ENCODE measurements around the gene CLDN5.

CLDN5 gene

DNA sequence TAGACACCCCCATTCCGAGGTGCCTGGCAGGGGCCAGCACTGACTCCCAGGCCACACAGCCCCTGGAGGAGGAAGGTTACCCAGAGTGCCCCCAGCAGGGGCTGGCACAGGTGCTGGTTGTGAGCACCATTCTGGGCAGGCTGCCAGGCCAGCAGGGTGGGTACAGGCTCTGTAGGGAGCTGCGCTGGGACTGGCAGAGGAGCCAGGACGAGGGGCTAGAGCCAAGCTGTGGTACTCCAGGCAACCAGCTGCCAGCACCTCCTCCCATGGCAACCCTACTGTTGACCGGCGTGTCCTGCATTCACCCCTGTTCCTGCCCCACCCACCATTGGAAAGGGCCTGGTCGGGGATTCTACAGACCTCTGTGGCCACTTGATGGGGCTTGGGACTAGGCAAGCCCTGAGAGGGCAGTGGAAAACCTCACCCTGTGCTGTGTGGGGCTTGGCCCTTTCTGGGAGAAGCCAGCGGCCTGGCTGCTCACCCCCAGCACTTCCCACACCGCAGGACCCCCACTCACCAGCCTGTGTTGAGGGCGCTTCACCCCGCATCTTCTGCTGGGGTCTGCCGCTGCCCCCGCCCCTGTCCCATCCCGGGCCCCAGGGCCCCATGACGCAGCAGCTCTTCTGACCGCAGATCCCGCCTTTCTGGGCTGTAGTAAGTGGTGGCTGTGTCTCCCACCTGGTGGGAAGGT, 1.9 kb downstream of the CLDN5 start:
- DNase-seq (ENCODE audit: low read depth) = no peak

DNA sequence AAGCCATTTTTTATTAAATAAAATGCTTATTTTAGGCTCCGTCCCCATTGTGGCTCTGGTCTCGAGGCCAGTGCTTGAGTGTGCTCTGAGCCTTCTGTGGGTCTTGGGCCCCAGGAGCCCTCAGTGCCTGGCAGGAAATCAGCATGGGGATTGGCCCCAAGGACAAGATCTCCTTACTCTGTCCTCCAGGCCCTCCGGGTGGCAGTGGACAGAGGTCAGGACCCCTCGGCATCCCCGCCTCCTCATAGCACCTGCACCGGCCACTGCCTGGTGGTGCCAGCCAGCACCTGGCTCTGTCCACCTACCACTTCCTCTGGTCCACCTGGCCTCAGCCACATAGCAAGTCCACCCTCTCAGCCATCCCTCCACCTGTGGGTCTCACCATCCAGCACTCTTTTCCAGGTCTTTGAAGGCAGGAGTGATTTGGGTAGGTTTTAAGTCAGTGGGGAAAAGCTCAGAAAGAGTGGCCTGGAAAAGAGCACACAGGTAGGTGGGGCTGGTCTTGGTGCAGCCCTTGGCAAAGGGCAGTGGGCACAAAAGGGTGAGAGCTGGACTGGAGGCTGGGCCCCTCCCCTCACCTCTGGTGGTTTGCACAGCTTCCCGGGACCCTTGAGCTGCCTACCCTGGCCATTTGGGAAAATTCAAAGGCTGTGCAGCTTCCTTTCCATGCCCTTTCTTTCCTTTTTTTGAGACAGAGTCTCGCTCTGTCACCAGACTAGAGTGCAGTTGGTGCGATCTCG, 3.5 kb downstream of the CLDN5 start:
- no peak for DNase-seq (ENCODE audit: low read depth)

DNA sequence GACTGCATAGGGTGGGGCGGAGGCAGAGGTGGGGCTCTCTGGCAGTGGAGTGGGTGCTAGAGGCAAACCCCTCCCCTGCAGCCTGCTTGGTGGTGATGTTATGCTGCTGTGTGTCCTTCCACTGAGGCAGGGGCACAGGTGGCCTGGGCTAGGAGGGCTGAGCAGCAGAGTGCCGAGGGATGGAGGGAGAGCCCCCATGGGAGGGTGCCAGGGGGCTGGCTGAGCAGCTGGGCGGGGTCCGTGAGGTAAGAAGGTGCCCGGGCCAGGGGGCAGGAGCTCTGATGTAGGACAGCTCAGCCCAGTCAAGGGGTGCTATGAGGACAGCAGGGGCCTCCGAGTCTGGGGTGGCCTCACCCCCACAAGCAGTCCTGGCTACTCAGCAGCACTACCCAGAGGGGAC, 4.2 kb downstream of the CLDN5 start:
- DNase-seq (ENCODE audit: low read depth) = no peak

DNA sequence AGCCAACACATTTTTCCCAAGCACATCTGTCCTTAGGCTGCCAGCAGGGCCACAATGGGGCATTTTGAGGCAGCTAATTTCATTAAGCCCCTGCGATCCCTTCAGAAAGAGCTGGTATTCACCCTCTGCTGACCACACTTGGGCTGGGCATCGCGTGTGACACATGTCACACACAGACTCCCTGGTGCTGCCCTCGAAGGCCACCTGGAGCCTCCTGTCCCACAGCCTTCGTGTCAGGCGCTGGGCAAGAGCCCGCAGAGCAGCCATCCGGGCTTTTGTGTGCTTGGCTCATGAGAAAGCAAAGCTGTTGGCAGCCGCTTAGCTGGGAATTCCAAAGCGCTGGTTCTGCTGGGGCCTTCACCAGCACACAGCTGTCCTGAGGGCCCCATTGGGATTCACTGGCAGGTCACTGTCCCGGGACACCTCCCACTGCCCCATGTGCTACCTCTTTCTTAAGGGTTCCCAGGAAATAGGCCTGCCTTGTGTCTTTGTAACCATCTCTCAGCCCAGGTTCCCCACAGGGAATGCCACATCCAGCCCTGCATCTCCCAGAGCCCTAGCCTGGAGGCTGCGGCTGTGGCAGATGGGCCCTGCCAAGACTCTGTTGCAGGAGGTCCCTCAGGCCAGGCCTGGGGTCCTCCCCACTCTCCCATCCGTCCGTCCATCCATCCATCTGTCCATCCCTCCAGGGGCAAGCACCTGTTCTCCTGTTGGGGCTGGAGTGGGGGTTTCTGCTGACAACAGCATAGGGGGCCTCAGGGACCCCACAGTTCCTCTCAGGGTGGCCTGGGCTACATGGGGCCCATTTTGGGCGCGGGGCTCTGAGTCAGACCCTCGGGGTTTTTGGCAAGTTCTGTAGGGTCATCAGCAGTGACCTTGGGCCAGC, 4.9 kb downstream of the CLDN5 start:
- DNase-seq (ENCODE audit: low read depth) = no peak

DNA sequence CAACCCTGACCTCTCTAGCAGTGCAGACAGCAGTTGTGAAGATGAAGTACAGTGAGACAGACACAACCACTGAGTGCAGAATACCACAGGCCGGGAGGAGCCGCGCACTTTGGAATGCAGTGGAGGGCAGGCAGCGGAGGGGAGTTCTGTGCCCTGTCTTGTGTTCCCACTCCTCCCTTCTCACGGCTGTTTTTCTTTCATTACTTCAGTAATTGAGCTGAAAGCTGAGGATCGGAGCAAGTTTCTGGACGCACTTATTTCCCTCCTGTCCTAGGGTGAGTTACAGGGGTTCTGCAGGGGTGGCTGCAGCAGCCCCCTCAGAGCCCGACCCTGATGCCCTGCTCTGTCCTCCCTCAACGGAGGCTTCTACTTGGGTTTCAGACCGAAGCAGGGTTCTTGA, 5.6 kb downstream of the CLDN5 start:
- DNase-seq (ENCODE audit: low read depth) = no peak

DNA sequence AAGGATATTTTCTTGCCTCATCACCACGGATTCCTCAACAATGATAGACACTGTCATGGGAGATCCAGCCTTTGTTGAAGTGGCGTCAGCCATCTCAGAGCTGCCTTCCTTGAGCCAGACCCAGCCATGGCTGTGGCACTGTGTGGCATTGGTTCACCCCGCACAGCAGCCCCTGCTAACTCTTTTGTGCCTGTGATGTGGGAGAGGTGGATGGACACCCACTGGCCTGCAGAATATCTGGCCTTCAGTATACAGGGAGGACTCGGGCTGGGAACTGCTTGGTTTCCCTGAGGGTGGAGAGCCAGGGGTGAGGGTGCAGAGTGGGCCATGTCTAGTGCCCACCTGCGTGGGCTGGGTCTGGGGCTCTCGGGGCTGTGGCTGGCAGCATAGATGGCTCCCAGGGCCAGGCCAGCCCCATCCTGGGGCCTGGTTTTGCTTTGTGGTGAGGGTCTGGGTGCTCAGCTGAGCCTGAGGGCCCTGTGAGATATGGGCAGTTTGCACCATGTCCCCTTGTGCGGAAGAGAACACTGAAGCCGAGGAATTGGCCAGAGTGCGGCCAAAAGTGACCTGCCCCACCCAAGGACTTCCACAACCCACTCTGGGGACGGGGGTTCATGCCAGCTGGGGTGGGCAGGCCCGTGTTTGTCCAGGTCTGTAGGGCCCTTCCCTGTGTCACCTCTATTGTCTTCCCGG, 6.1 kb downstream of the CLDN5 start:
- no peak for DNase-seq (ENCODE audit: low read depth)

DNA sequence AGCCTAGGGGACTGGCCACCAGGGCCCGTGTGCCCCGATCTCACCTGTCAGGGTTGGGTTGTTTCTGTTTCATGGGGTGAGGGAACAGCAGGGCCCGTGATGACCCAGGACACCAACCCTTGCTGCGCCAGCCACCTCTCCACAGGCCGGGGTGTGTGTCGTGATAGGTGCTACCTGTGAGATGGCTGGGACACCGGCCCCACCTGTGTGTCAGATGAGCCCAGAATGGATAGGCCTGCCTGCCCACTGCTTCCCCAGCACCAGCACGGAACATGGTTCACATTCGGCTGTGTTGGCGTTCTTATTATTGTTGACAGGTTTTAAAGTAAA, 7.1 kb downstream of the CLDN5 start:
- no peak for DNase-seq (ENCODE audit: low read depth)

DNA sequence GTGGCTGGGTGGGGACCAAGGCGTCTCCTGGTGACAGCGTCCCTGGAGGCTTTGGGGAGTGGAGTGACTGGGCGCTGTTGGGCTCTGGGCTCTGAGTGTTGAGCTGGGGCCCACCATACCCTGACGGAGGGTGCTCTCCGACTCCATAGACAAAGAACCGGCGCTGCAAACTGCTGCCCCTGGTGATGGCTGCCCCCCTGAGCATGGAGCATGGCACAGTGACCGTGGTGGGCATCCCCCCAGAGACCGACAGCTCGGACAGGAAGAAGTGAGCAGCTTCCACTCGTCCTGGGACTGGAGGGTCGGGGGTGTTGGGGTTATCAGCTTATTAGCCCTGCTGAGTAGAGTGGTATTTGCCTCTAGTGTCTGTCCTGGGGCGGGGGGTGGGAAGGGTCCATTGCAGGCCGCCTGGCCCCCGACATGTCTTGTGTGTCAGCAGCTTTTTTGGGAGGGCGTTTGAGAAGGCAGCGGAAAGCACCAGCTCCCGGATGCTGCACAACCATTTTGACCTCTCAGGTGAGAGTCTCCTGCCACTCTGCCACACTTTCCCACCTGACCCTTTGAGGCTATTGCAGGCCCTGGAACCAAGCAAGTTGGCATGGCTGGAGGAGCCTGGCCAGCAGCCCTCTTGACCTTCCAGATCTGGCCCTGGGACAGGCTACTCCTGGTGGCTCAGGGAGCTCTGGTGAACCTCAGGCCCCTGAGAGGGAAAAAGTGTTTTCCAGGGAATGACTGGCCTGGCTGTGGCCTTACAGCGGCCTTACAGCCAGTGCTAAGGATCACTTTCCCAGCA, 7.6 kb downstream of the CLDN5 start:
- DNase-seq (ENCODE audit: low read depth) = no peak

DNA sequence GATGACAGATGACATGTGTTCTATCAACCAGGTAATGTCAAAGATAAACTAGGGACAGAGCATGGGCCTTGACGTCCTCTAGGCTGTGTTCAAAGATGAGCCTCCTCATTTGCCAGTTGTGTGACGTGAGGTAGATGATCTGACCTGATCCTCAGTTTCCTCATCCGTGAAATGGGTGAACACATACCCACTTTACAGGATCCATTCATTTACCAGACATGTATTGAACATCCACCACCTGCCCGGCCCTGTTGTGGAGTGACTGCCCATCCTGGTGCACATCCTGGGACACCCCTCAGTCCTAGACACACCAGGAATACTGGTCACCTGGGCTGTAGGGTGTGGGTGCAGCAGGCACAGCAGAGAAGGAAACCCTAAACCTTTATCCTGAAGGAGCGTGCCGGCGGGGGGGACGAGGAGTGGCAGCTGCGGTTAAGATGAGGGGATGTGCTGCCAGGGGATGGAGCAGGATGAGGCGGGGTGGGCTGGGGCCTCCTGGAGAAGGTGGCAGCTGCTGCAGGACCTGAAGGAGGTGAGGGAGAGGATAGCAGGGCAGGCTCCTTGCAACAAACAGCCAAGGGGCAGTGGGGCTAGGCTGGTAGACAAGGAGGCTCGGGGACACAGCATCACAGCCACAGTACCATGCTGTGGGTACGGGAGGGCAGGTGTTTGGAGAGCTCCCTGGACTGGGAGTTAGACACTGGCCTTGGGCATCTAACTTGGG, 8.4 kb downstream of the CLDN5 start:
- no peak for DNase-seq (ENCODE audit: low read depth)

DNA sequence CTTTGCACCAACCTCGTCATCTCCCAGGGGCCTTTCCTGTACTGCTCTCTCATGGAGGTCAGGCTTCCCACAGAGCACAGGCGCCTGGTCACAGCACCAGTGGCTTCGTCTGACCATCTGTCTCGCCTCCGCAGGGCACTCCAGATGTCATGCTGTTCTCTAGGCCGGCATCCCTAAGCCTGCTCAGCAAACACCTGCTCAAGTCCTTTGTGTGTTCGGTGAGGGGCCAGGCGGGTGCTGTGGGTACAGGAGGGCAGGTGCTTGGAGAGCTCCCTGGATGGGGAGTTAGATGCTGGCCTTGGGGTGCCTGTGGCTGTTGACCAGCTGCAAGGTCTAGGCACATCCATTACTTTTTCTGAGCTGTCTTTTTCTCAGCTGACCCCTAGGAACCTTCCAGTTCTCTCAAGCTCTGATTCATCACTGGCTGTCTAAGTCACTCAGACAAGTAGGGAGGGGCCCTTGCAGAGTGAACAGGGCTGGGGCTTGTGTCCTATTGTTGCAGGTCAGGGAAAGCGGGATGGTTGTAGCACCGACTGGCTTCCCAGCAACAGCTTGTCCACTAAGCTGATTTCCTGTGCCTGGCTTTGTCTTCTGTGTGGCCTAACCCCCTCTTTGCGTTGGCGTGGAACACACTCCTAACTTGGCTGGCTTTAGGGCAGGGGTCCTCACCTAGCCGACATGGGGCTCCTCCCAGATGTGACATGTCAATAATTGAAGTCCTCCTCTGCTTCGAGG, 9.2 kb downstream of the CLDN5 start:
- DNase-seq (ENCODE audit: low read depth) = peak; percentile 8

DNA sequence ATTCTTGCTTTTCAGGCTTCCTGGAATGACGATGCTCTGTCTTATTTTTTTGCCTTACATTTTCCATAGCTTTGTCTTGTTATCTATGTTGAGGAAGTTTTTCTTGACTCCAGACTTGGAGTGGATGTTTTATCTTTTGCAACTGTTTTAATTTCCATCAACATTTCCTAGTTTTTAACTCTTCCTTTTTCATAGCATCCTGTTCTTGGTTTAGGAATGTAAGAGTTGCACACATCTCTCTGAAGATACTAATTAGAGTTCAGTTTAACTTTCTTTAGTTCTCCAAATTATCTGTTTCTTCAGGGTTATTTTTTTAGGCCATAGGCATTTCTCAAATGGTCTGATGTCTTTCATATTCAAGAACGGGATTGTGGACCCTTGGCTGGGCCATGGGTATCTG, 10.4 kb downstream of the CLDN5 start:
- DNase-seq (ENCODE audit: low read depth) = no peak

DNA sequence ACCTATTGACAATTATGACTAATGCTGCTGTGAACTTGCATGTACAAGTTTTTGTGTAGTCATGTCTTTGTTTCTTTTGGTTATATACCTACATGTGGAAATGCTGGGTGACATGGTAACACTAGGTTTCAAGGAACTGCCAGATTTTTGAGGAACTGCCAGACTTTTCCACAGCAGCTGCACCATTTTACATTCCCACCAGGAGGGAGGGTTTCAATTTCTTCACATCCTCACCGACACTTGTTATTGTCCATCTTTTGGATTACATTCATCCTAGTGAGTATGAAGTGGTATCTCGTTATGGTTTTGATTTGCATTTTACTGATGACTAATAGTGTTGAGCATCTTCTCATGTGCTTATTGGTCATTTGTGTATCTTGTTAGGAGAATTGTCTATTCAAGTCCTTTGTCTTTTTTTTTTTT, 13.3 kb downstream of the CLDN5 start:
- no peak for DNase-seq (ENCODE audit: low read depth)

DNA sequence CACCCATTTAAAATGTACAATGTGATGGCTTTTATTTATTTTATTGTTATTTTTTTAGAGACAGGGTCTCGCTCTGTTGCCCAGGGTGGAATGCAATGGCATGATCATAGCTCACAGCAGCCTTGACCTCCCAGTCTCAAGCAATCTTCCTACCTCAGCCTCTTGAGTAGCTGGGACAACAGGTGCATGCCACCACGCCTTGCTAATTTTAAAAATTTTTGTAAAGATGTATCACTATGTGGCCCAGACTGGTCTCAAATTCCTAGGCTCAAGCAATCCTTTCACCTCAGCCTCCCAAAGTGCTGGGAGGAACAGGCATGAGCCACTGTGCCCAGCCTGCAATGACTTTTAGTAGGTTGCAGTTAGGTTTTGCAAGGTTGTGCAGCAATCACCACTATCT, 14.3 kb downstream of the CLDN5 start:
- no peak for DNase-seq (ENCODE audit: low read depth)

DNA sequence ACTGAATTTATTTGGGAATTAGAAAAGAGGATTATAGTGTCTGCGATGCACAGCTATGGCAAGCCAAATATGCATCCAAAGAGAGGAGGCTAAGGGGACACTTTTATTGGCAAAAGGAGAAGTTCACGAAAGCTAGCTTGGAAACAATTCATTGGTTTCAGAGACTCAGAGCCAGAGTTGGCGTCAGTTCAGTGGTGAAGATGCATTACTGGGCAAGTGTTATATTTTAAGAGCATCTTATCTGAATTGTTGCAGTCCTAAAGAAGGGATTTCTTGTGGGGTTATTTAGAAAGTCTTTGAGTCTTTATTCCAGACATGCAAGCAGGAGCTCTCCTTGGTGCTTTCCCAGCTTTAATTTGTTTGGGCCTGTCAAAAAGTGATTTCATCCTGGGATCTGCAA, 15.0 kb downstream of the CLDN5 start:
- DNase-seq (ENCODE audit: low read depth) = no peak

DNA sequence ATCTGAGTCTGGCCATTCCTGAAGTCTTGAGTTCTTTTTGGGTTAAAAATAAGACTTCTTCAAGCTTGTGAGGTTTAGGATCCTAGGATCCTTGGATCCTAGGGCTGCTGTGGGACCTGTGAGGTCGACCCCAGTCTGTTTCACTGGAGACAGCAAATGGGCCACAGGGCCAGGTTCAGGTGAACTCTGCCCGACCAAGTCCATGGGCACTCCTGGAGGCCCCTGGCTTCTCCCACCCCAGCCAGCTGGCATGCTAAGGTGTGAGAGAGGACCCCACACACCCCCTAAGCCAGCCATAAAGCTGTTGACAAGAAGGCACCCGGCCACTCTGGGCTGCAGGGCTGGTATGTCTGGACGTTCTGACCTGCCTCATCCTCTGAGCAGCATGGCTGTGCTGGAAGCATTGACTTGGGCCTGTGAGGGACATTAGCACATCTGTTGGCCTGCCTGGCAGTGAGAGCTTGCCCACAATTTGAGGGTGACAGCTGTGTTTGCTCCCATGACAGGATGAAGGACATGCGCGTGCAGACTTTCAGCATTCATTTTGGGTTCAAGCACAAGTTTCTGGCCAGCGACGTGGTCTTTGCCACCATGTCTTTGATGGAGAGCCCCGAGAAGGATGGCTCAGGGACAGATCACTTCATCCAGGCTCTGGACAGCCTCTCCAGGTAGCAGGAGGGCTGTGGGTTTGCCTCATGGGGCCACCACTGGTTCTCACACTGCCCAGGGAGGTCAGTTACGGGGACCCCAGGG, 16.0 kb downstream of the CLDN5 start:
- no peak for DNase-seq (ENCODE audit: low read depth)

DNA sequence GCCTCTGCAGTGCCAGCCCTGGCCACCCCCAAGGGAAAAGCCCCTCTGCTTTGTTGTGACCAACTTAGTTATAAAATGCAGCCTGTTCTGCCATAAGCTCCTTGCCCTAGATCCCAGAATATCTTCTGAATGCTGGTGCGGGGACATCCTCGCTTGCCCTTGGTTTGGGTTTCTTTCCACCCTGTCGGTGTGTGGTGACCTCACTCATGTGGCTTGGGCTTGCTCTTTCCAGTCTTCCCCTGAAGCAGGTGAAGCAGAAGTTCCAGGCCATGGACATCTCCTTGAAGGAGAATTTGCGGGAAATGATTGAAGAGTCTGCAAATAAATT, 16.7 kb downstream of the CLDN5 start:
- DNase-seq (ENCODE audit: low read depth) = no peak

DNA sequence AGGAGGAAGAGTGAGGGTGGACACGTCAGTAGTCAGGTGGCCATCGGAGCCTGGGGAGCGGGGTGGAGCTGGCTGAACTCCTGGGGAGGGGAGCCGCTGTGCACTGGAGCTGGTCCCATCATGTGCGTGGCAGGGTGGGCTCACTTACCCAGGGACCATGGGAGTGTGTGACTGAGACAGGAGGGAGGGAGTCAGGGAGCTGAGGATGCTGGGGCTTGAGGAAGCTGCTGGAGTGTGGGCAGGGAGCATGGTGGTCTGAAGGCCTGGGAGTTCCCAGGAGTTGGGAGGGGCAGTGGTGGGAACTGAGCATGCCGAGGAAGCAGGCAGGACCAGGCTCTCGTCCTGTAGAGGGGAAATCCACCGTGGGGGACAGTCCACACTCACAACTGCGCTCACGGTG, 18.0 kb downstream of the CLDN5 start:
- no peak for DNase-seq (ENCODE audit: low read depth)

DNA sequence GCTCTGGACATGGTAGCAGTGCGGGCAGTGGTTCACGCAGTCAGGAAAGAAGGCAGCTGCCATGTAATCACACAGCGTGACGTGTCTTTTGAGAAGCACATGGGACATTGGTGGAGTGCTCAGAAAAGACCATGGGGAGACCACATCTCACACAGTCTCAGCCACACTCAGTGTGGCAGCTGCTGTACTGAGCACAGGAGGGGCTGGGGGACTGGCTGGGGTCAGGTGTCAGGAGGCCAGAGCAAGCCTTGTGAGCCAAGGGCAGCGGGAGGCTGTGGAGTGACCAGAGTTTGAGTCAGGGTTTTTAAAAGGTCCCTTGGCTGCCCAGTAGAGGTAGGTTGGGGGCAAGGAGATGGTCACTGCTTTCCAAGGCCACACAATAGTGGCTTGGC, 18.5 kb downstream of the CLDN5 start:
- DNase-seq (ENCODE audit: low read depth) = no peak

DNA sequence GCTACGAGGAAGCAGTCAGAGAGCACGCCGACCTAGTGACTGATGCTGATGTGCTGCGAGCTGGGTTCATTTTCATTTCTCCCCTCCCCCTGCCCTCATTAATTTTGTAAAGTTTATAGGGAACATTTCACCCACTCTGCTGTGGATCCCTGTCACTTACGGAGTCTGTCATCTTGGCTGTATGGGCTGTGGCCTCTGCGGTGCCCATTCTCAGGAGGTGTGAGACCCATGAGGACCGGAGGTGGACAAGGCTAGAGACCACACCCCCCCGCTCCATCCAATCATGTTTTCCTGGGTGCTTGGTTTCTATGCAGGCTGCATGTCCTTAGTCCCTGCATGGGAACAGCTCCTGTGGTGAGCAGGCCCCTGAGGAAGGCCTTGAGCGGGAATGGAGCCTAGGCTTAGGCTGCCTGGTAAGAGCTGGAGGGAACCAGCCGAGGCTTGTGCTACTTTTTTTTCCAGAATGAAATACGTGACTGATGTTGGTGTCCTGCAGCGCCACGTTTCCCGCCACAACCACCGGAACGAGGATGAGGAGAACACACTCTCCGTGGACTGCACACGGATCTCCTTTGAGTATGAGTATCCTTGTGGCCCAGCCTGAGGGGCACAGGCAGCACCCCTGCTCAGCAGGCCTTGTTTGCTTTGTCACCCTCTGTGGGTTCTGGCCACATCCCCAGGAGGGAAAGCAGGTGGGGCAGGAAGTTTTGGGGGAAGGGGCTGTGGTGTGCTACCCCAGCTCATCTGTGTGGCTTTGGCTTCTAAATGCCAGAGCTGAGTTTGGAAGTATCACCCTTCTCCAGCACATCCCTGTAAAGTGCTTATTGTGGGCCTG, 19.1 kb downstream of the CLDN5 start:
- DNase-seq (ENCODE audit: low read depth) = no peak
